NCI-H446 (cell line): ENCODE data around the gene ZDHHC3.
"Not testable (repeated sequence)": the region's sequence is repeated elsewhere in the genome, so short reads cannot be mapped to it uniquely, and the experiment has no call there.

ENCODE experiments used
- DNase-seq, 2 experiments: peaks; one replicate each; lab custom pipeline; 2025; lab: John Stamatoyannopoulos, UW

The ZDHHC3 gene

DNA sequence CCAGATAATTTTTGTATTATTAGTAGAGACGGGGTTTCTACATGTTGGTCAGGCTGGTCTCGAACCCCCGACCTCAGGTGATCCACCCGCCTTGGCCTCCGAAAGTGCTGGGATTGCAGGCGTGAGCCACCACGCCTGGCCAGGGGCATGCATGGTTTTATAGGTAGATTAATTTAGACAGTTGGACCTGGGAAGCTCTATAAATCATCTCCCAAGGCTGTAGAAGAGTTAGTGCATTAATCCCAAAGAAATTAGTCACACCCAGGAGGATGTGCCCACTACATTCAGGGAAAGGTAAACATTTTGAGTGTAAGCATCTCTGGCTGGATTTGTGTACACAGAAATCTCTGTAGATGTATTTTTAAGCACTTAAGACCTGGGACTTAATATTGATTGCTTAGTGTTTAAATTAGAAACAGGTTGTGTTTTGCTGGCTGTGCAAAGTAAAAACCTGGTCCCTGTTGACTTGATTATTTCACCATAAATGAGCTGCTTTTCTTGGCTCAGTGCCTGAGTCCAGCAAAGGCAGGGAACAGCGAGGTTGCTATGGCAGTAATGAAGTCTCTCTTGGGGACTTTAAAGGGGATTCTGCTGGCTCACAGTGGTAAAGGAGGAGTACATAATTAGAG, 19.3 kb upstream of the ZDHHC3 start:
- DNase-seq = peak in 1 of 2 experiments; percentile 7

DNA sequence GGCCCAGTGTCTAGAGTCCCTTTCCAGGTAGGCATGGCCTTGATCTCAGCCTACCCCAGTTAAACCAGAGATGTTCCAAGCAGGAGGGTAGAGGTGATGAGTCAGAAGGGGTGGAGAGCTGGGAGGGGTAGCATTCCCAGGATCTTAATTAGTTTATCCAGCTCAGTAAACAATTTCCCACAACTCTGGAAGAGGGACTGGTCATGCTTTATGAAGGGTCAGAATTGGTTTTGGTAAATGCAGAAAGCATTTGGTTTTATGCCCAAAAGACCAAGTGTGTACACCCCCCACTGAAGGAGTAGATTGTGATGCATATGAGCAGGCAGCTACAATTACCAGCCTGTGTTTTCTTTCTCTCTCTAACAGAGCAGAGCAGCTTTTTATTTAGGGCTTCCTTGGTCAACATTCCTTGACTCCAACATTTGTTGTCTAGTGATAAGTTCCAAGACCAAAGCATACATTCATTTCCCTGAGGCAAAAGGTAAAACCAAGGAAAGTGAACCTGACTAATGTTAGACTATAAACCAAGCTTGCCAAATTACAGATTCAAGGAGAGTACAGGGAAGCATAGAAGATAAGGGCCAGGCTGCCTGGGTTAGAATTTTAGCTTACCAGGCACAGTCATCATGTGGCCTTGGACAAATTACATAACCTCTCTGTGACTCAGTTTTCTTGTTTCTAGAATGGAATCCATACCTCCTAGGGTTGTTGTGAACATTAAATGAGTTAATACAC, 17.7 kb upstream of the ZDHHC3 start:
- no peak for DNase-seq

DNA sequence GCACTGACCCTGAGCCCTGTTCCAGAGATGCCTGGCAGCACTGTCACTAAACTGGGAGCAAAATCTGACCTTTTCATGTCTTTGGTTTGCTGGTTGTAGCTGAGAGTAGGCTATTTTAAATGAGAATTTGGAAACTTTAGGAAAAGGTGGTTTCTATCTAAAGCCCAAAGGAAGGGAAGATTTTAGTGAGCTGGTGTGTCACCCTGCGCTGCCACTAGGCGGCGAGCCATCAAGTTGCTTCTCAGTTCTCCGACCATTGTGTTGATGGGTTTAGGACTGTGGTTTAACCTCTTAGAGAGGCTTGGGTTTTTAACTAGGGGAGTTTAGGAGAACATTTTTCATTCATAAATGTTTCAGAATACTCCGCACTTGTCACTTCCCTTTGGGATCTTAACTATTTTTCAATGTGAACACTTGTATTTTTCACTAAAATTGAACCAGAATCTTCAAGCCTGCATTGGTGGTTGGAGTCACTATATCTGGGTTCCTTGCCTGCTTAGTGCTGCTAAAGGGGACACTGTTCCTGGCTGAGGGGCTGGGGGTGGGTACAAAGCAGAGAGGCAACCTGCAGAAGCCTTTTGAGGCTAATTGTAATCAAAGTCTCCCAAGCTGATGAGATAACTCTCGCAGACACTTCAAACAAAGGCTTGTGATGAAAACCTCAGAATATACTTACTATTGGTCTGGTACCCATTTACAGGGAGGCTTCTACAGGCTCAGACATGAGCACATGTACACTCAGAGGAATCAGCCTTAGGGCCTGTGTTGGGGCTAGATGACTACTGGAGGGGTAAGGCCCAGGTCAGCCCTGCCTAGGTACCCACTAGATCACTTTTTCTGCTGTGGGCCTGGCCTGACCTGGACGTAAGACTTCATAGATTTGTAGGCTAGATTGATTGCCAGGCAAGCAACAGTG, 16.8 kb upstream of the ZDHHC3 start:
- no peak for DNase-seq

DNA sequence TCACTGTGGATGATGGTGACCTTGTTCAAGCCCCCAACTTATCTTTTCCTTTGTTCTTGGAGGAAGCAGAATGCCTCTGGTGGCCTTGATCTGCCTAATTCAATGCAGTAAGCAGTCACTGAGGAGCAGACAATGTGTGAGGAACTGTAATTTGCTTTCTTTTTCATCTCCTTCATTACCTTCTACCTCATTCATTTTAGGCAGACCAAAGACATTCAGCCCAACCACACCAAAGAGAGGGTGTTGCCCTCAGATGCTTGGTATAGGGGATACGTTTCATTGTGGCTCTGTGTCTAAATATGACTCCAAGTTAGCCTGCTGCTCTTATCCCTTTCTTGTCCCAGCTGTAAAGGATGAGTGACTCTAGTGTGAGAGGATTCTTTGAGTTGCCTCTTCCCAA, 15.4 kb upstream of the ZDHHC3 start:
- no peak for DNase-seq

DNA sequence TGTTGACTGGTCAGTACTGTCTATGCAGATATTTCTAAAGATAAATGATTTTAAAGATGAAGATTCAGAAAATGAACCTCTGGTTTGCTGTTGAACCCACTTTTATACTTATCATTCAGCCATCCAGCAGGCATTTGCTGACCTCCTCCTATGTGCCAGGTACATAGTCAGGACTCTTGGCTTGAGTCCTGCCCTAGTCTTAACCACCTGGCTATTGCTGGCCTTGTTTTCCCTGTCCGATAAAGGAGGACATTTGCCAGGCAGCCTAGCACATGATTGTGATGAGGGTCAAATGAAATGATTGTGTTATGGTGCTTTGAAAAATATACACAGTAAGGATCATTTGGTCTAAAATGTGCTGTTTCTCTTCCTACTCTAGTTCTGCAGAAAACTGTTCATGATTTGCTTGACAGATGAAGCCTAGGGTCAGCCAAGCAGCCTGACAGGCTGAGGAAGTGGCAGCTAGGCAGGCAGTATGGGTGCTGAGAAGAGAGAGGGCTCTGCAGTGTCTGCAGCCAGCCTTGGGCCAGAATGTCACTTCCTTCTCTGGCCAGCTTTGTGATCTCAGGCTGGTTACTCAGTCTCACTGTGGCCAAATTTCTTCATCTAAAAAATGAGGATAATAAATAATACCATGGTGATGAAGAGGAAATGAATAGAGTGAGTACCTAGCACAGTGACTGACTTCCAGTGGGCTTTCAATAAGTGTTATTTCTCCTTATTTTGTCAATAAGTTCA, 13.8 kb upstream of the ZDHHC3 start:
- no peak for DNase-seq

DNA sequence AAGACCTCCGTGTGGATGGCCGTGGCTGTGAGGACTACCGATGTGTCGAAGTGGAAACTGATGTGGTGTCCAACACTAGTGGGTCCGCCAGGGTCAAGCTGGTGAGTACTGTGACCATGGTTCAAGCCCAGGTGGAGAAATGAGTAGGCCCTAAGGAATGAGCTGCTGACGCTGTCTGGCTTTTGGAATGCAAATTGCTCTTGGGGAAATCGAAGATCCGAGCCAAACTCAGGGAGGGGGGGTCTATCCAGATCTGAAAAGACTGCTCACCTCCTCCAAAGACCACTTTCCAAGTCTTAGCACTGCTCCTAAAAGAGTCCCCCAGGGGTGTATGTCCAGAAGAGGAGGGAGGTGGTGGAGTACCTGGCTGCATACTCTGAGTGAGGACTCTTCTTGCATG, 13.2 kb upstream of the ZDHHC3 start:
- no peak for DNase-seq

DNA sequence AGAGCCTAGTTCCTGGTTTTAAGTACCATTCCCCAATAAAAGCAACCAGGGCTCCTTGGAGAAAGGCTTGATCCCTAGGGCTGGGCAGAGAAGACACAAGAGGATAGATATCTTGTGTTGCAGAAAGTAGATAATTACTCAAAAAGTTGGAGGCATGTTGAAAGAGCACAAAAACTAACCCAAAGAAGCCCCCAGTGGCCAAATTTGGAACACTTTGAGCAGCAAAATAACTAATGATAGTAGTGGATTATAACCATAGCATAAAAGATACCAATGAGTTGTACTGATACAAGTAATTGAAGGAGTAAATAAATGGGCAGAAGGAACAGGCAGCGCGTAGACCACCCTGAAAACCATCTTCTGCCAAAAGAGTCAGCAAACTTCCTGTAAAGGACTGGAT, 12.1 kb upstream of the ZDHHC3 start:
- DNase-seq = no peak

DNA sequence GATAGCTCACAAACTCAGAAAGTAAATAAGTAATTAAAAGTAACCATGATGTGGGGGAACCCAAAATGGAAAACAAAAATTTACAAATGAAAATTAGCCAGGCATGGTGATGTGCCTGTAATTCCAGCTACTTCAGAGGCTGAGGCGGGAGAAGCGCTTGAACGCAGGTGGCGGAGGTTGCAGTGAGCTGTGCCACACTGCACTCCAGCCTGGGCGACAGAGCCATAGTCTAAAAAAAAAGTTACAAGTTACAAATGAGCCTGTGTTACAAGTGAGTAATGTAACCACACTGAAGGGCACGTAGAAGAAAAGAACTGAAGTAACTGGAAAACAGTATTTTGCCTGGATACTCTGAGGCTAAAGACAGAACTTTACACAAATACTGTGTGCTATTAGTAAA, 11.4 kb upstream of the ZDHHC3 start:
- DNase-seq = no peak

DNA sequence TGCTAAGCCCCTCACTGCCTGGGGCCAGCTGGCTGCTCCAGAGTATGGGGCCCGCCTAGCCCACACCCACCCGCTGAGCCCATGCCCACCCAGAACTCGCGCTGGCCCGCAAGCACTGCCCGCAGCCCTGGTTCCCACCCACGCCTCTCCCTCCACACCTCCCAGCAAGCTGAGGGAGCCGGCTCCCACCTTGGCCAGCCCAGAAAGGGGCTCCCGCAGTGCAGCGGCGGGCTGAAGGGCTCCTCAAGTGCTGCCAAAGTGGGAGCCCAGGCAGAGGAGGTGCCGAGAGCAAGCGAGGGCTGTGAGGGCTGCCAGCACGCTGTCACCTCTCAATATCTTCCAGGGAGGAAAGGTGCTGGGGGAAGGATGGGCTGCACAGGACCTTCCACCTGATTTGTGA, 10.4 kb upstream of the ZDHHC3 start:
- not testable (repeated sequence) for DNase-seq

DNA sequence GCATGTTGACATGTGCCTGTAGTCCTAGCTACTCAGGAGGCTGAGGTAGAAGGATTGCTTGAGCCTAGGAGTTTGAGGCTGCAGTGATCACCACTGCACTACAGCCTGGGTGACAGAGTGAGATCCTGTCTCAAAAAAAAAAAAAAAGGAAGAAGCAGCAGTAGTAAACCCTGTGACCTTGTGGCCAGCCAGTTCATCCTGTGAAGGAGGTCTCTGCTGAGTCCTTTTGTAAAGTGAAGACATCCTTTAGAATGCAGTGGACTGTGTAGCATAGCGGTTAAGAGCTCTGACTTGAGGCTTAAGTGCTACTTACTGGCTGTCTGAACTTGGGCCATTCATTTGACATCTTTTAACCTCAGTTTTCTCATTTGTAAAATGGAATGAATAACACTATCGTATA, 8.4 kb upstream of the ZDHHC3 start:
- no peak for DNase-seq

DNA sequence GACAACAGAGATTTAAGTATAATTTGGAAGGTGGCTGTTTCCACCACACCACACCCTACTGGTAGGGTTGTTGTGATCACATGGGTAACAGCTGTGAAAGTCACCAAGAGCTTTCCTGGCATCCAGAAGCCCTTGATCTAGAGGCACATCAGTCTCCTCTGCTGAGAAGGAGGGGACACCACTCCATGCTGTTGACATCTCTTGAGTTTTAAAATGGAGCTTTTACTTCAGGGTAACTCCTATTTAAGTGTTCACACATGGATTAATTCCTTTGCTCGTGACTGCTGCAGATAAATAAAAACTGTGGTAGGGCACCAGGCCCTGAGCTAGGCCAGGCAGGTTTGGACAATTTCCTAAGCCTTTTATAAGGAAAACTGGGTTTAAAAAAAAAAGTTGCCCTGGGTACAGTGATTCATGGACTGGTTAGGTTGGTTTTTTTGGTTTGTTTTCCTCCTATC, 7.5 kb upstream of the ZDHHC3 start:
- no peak for DNase-seq

DNA sequence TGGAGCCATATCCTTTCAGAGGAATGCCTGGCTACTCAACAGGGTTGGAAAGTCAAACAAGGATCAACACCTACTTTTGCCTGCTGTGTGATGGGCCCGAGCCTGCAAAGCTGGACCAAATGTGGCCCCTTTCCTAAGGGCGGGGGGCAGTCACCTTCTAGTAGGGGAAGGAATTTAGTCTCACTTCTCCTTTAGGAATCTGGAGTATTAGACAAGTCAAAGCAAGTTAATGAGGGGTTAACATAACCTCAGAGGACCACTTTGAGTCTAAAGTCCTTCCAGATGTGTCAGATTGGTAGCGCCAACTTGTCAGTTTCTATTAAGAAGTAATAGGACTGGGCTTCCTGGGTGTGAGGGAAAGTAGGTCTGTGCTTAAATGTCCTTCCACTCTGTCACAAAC, 6.8 kb upstream of the ZDHHC3 start:
- no peak for DNase-seq

DNA sequence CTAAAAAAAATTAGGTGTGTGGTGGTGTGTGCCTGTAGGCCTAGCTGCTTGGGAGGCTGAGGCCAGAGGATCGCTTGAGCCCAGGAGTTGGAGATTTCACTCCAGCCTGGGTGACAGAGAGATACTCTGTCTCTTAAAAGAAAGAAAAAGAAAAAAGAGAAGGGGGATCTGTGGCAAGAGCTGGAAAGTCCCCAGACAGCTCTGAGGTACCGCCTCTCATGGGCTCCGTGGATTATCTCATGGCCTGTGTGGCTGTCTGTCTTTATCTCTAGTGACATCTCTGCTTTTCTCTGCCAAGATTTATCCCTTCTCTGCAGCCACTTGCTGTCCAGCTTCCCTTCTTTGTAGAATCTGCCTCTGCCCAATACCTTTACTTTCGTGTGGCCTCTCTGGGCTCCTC, 5.8 kb upstream of the ZDHHC3 start:
- no peak for DNase-seq

DNA sequence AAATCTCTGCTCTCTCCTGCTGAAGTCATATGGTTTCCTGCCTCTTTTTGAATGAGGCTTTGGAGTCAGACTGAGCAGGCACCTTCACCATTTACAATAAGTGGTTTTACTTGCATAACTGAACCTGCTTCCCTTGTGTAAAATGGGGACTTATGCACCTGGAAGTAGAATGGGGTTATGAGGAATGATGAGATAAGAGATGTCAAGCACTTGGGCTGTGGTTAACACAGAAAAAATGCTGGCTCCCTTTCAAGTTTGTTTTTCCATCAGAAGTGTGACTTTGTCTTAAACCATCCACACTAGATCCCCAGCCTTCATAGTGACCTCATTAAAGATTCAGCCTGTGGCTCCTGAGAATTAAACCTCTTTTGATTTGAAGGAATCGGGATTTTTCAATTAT, 5.2 kb upstream of the ZDHHC3 start:
- no peak for DNase-seq

DNA sequence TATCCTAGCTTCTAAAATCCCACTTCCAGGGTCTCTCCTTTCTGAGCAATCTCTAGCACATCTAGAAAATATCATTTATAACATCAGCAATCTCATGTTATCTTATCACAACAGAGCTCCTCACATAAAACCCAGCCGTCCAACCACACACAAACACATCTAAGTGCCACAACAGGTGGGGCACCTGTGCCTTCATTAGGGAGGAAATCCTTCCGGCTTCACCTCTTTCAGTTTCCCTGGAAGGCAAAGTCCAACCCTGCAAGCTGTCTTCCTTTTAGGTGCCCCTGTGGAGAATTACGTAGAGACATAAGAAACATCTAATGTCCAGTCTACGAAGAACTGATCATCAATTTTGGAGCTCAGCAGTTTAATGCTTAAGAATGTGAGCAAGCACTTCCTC, 1.6 kb downstream of the ZDHHC3 start:
- DNase-seq = no peak

DNA sequence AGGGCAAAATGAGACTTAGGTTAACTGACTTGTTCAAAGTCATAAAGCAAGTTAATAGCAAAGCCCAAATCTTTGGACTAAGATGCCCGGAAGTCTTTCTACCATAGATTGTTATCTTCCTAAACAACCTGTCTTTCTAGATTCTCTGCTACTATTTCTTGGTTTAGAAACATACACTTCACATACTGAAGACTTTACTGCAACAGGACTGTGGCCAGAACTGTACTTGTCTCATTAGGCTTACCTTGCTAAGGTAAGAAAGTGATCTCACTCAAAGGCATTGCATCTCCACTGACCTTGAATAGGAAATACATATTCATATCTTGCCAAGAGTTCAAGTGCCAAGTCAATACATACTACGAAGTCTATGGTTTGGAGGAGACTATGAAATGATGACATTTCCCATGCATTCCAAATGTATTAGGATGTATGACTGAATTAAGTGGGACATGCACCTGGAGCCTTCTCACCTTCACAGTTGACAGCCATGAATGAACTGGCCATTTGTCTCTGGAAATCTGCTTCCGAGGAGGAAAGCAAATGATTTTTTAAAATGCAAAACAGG, 5.0 kb downstream of the ZDHHC3 start:
- no peak for DNase-seq

DNA sequence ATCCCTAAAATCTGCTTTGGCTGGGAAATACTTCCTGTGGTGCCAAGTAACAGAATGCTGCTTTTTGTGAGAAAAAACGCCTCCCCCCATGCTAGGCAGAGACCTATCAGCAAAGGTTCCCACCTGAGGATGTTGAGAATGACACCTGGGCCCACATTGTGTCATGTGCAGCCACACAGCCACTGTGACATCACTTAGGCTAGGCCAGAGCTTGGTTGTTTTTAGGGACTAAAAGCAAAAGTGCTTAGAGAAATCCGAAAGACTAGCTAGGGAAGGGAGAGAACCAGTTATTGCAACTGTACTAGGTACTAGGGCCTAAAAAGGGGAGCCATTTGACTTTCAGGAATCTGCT, 6.2 kb downstream of the ZDHHC3 start:
- DNase-seq = no peak

DNA sequence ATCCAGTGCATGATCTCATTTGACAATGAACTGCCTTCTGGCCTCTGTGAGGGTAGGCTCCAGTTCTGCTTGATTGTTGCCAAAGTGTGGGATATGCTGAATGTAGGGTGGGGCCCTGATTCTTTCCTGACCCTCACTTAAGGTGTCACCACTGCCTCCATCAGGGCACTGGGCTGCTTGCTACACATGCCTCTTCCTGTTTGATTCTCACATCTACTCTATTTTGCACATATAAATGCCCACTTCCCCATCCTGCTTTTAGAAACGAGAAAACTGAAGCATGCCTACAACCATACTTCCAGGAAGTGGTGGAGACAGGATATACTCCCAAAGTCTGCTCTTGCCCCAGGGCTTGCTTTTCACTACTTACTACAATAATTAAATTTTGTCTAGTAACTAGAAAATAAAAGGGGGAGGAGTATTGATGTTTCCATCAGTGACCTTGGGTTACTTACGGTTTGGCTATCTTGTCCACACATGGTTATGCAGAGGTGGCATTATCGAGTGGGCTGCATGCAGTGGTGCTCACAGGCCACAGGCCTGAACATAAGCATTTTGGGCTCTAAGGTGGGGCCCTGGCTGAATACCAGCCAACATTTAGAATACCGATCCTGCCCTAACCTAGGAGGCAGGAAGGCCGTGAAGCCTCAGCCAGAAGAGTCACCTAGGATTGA, 6.7 kb downstream of the ZDHHC3 start:
- DNase-seq = no peak

DNA sequence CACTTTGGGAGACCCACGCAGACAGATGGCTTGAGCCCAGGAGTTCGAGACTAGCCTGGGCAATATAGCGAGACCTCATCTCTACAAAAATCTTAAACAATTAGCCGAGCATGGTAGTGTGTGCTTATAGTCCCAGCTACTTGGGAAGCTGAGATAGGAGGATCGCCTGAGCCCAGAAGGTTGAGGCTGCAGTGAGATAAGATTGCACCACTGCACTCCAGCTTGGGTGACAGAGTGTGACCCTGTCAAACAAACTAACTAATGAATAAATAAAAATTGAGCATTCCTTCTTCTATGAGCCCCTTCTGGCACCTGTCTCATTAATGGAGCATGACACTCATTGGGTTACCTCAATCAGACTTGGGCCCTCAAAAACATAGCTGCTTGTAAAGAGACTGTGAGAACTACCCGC, 7.5 kb downstream of the ZDHHC3 start:
- DNase-seq = no peak

DNA sequence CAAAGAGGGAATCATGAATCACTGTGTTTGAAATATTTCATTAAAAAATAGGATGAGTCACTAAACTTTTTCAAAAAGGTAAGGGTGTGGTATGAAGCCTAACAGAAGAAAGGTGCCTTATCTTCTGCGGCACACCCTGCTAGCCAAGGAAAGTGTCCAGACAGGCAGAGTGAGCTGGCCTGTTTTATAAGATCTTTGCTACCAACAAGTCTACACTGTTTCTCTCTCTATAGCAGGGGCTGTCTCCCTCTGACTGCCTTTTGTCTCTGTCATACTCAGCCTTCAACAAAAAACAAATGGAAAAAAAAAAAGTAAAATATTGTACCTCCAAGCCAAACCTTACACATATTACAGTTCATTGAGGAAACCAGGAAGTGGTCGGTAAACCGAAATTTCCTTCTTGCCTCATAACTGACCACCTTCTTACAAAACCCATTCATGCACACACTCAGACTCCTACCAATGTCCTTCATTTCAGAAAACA, 9.1 kb downstream of the ZDHHC3 start:
- no peak for DNase-seq

DNA sequence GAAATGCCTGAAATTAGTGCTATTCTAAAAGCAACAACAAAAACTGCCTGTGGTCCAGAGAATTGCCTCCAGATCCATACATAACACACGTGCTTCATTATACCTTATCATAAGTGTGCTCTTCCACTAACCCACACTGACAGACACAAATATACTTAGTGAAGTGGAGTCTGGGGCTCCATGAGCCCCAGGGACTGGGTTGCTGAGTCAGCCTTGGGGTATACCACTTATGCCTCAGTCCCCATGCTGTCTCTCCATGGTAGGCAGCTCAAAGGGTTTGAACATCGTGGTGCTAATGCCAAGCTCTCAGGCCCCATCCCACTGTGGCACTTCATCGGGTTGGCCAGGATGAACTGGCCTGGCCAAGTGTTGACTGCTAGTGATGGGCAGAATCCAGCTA, 10.8 kb downstream of the ZDHHC3 start:
- DNase-seq = no peak
